ENCODE results near the gene SLC26A5. TPM values are rescaled to one million over a fixed set of nuclear protein-coding genes. Genes with fewer than 3 reads are reported as not detected.

Gene SLC26A5
- total RNA-seq, 4 donors from 2014 or later, result 0.19 TPM; not detected in 3

- DNase-seq, result no peak
- Histone ChIP-seq H3K27me3 (no peaks in the 10 kb centered on the region), H3K4me3 (no peak overlapping the region), H3K36me3 (no peaks in the 10 kb centered on the region), H3K9me3 (no peaks in the 10 kb centered on the region), H3K27ac (no peak overlapping the region), H3K4me1 (no peaks in the 10 kb centered on the region)
- TF ChIP-seq POLR2A (IDR thresholded peaks at IDR 0.05) (no peak), CTCF (IDR thresholded peaks at IDR 0.05) (no peak)
- 46 to 67% methylated on average over 1 of the region's 1 CpG for WGBS, 2 donors
- intact Hi-C loops (cut with DNase I), result no loop called here
Observed at GRCh38 chr7:103425177-103425576, 20.8 kb downstream of the SLC26A5 start.

GRCh38 chr7:103423467-103424179 lies 22.4 kb downstream of the SLC26A5 start:
- no peak overlapping the region for H3K27ac ChIP-seq
- 62% methylated on average over 3 of the region's 3 CpGs for WGBS, 2 donors
- no peaks in the 10 kb centered on the region for H3K27me3 ChIP-seq
- no peaks in the 10 kb centered on the region for H3K36me3 ChIP-seq
- H3K4me3 ChIP-seq, result no peak overlapping the region
- intact Hi-C loops (cut with DNase I), result no loop called here
- TF ChIP-seq POLR2A (IDR thresholded peaks at IDR 0.05) (no peak), CTCF (IDR thresholded peaks at IDR 0.05) (no peak)
- DNase-seq, result no peak
- H3K9me3 ChIP-seq, result no peaks in the 10 kb centered on the region
- H3K4me1 ChIP-seq, result no peaks in the 10 kb centered on the region

DNA sequence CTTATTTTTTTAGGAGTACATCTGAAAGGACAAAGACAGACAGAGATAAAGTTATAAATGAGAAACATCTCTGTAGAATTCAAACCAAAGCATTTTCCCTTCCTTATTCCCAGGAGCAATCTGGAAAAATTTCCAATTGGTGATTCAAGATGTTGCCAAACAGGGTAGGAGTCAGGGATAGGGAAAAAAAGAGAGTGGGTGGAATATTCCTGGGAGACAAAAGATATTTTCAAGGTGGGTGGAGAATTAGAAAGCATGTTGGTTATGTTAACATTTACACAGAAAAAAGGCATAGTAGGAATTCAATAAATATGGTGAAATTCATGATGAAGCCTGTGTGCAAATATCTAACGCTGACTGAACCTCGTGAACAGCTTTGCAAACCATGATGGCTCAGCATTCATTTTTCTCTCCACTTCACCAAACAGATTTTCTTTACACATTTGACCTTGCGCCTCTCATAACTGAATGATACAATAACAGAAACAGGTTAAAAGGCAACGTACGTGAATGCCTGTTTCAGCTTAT lies 25.1 kb downstream of the SLC26A5 start:
- intact Hi-C loops (cut with DNase I), result no loop called here
- H3K9me3 ChIP-seq, result no peaks in the 10 kb centered on the region
- no peaks in the 10 kb centered on the region for H3K4me1 ChIP-seq
- no peaks in the 10 kb centered on the region for H3K27me3 ChIP-seq
- no peak overlapping the region for H3K27ac ChIP-seq
- no peak overlapping the region for H3K4me3 ChIP-seq
- no peak for DNase-seq
- TF ChIP-seq CTCF (IDR thresholded peaks at IDR 0.05), result no peak
- no peak for TF ChIP-seq POLR2A (IDR thresholded peaks at IDR 0.05)
- no peaks in the 10 kb centered on the region for H3K36me3 ChIP-seq
- 75 to 81% methylated on average over 5 of the region's 5 CpGs for WGBS, 2 donors

DNA sequence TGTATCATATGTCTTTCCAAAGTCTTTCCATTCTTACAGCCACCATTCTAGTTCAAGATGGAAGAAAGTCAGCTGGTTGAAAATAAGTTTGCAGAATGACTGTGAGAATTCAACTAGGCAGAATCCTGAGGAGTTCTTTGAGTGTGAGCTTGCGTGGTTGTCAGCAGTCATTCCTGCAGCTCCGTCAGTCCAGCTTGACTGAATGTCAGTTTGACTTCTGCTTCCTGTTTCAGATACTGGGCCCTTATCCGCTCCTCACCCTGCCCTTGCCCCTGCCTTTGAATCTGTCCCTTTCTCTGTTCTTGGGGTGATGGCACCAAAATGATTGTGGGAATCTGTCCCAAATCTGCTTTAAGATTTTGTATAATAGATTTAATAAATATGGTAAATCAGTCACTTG lies 27.8 kb downstream of the SLC26A5 start:
- intact Hi-C loops (cut with DNase I), result no loop called here
- Histone ChIP-seq H3K9me3 (no peaks in the 10 kb centered on the region), H3K36me3 (no peaks in the 10 kb centered on the region), H3K27ac (no peak overlapping the region), H3K27me3 (no peaks in the 10 kb centered on the region), H3K4me3 (no peak overlapping the region), H3K4me1 (no peaks in the 10 kb centered on the region)
- no peak for DNase-seq
- TF ChIP-seq POLR2A (IDR thresholded peaks at IDR 0.05) (no peak), CTCF (IDR thresholded peaks at IDR 0.05) (no peak)
- 66 to 73% methylated on average over 3 of the region's 3 CpGs for WGBS, 2 donors

GRCh38 chr7:103413407-103413806 lies 32.6 kb downstream of the SLC26A5 start:
- TF ChIP-seq POLR2A (IDR thresholded peaks at IDR 0.05) (no peak), CTCF (IDR thresholded peaks at IDR 0.05) (no peak)
- WGBS, 2 donors, result 67 to 85% methylated on average over 5 of the region's 5 CpGs
- Histone ChIP-seq H3K4me3 (no peak overlapping the region), H3K27me3 (no peaks in the 10 kb centered on the region), H3K4me1 (no peaks in the 10 kb centered on the region), H3K9me3 (no peaks in the 10 kb centered on the region), H3K27ac (no peak overlapping the region), H3K36me3 (no peaks in the 10 kb centered on the region)
- intact Hi-C loops (cut with DNase I), result no loop called here
- no peak for DNase-seq

Measured in esophagus squamous epithelium (tissue), 5 donors.